ENCODE results near the gene MMP14.

DNA sequence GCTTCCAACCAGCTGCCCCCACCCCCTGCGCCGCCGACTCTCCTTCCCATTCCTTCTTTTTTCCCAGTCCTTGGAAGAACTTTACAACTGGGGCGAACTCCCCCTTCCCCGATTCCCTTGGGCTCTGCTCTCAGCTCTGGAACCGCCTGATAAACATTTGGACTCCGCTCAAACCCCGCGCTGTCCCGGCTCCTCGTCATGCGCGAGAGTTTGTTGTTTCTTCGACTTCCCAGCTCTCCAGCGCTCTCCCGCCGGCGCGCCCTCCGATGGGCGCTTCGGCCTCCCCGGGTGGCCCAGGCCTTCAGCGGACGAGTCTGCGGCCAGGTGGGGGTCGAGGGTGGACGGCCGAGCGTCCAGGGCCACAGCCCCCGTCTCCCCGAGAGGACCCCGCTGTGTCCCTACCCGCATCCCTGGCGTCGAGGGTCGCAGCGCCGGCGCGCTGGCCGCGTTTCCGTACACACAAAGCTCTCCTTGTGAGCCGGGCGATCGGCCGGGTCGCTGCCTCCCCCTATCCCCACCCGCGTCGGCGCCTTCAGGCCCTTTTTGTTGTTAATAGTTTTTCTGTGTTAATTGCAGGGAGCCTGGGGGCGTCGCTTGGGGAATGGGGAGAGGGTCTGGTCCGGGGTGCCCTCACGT is 847 bp downstream of the MMP14 start:
- TF ChIP-seq GATA2 (IDR thresholded peaks at IDR 0.05; ENCODE audit: low read depth, low read length) (no peak), GATA3 (IDR thresholded peaks at IDR 0.05; ENCODE audit: low read depth, low read length) (no peak)
